C4-2B (cell line): ENCODE data around the gene ARHGEF4.

Source experiments
- ZFX ChIP-seq: fragments of 450-650 bp; IDR thresholded peaks from 2 replicates; pipeline ENCODE4 v1.6.1; 2017
- TF ChIP-seq, protein P1 (sequence below): fragments of 450-650 bp; conservative IDR thresholded peaks from 2 replicates; pipeline ENCODE4 v1.5.1; 2017; ENCODE audit warnings: mild to moderate bottlenecking

DNA sequence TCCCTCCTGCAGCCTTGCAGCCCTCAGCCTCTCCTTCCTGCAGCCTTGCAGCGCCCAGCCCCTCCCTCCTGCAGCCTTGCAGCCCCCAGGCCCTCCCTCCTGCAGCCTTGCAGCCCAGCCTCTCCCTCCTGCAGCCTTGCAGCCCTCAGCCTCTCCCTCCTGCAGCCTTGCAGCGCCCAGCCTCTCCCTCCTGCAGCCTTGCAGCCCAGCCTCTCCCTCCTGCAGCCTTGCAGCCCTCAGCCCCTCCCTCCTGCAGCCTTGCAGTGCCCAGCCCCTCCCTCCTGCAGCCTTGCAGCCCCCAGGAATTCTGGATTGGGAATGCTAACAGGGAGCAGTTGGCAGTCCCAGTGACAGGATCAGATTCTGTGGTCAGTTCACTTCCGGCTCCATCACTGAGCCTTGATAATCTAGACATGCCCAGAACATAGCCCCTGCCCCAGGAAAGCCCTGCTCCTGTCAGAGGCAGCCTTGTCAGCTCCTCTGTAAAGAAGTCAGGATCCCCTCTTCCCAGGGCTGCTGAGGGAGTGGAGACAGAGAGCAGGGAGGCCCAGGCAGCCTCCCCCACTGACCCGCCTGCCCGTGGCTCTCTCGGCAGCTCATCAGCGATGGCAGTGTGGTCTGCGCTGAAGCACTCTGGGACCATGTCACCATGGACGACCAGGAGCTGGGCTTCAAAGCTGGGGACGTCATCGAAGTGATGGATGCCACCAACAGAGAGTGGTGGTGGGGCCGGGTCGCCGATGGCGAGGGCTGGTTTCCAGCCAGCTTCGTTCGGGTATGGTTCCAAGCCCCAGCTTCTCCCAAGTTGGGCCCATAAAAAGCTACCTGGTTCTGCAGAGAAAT lies 201.8 kb downstream of the ARHGEF4 start:
- TF ChIP-seq, protein P1, sequence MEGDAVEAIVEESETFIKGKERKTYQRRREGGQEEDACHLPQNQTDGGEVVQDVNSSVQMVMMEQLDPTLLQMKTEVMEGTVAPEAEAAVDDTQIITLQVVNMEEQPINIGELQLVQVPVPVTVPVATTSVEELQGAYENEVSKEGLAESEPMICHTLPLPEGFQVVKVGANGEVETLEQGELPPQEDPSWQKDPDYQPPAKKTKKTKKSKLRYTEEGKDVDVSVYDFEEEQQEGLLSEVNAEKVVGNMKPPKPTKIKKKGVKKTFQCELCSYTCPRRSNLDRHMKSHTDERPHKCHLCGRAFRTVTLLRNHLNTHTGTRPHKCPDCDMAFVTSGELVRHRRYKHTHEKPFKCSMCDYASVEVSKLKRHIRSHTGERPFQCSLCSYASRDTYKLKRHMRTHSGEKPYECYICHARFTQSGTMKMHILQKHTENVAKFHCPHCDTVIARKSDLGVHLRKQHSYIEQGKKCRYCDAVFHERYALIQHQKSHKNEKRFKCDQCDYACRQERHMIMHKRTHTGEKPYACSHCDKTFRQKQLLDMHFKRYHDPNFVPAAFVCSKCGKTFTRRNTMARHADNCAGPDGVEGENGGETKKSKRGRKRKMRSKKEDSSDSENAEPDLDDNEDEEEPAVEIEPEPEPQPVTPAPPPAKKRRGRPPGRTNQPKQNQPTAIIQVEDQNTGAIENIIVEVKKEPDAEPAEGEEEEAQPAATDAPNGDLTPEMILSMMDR: no peak
- no peak for TF ChIP-seq ZFX
